ENCODE data around the gene FBXO15.

- TF ChIP-seq CEBPB (IDR thresholded peaks at IDR 0.05) (no peak), EP300 (IDR thresholded peaks at IDR 0.05; ENCODE audit: borderline replicate concordance) (no peak), EGR1 (IDR thresholded peaks at IDR 0.05) (no peak), REST (IDR thresholded peaks at IDR 0.05; ENCODE audit: low read depth) (no peak), NFIC (IDR thresholded peaks at IDR 0.05) (no peak), RAD21 (IDR thresholded peaks at IDR 0.05; ENCODE audit: low read depth) (no peak), ZBTB7A (IDR thresholded peaks at IDR 0.05; ENCODE audit: low read depth) (no peak), TAF1 (IDR thresholded peaks at IDR 0.05; ENCODE audit: low read depth) (no peak), YY1 (IDR thresholded peaks at IDR 0.05; ENCODE audit: low read depth) (no peak)
Measured at GRCh38 chr18:74063023-74063422, 84.6 kb downstream of the FBXO15 start.
